Fibroblast of skin of scalp (primary cell): ENCODE measurements around the gene C21orf58.

Source experiments
- DNase-seq: peaks from one replicate; pipeline ENCODE4 v3.0.0-alpha.2; 2013

C21orf58 gene

GRCh38 chr21:46352913-46353312 lies 29.2 kb upstream of the C21orf58 start:
- DNase-seq = no peak

GRCh38 chr21:46352164-46352515 lies 28.5 kb upstream of the C21orf58 start:
- no peak for DNase-seq

GRCh38 chr21:46351476-46352163 lies 27.9 kb upstream of the C21orf58 start:
- DNase-seq = no peak

GRCh38 chr21:46350981-46351380 lies 27.3 kb upstream of the C21orf58 start:
- DNase-seq = no peak

GRCh38 chr21:46350571-46350970 lies 26.9 kb upstream of the C21orf58 start:
- no peak for DNase-seq

GRCh38 chr21:46349134-46349760 lies 25.6 kb upstream of the C21orf58 start:
- no peak for DNase-seq

GRCh38 chr21:46347791-46348381 lies 24.2 kb upstream of the C21orf58 start:
- no peak for DNase-seq

- no peak for DNase-seq
These were observed 23.5 kb upstream of the C21orf58 start for GRCh38 chr21:46347203-46347550.

- DNase-seq = no peak
These were observed 22.9 kb upstream of the C21orf58 start for GRCh38 chr21:46346296-46347202.

GRCh38 chr21:46345861-46346260 lies 22.2 kb upstream of the C21orf58 start:
- no peak for DNase-seq

GRCh38 chr21:46344219-46344915 lies 20.7 kb upstream of the C21orf58 start:
- no peak for DNase-seq

GRCh38 chr21:46340998-46341397 lies 17.3 kb upstream of the C21orf58 start:
- no peak for DNase-seq

GRCh38 chr21:46336603-46337002 lies 12.9 kb upstream of the C21orf58 start:
- no peak for DNase-seq

- no peak for DNase-seq
These were observed 10.9 kb upstream of the C21orf58 start for GRCh38 chr21:46334351-46335140.

- no peak for DNase-seq
These were observed 6.1 kb upstream of the C21orf58 start for GRCh38 chr21:46329796-46330195.

GRCh38 chr21:46328151-46328550 lies 4.5 kb upstream of the C21orf58 start:
- no peak for DNase-seq

GRCh38 chr21:46327711-46328110 lies 4.0 kb upstream of the C21orf58 start:
- DNase-seq = no peak

- DNase-seq = no peak
These were observed 2.5 kb upstream of the C21orf58 start for GRCh38 chr21:46326110-46326703.

- DNase-seq = peak; percentile 49
These were observed 1.6 kb upstream of the C21orf58 start for GRCh38 chr21:46325073-46325912.

GRCh38 chr21:46324390-46325072 lies 861 bp upstream of the C21orf58 start:
- peak; percentile 90 for DNase-seq
